IMR-90 (cell line): ENCODE data around the gene CNTN4. TPM values are rescaled to one million over a fixed set of nuclear protein-coding genes. Genes with fewer than 3 reads are reported as not detected.

Experiments used
- ATAC-seq: fragments of 200-7000 bp; cut with Tn5 transposase; 2 replicates; pipeline ENCODE4 v1.9.1; 2020; ENCODE audit warnings: low read depth, mild to moderate bottlenecking, moderate library complexity
- BruUV-seq: library from RNA; stranded (reverse); fragments of 400-500 nt; replicated peaks from 2 replicates; lab custom pipeline; 2021; lab: Mats Ljungman, UMichigan
- CTCF ChIA-PET: fragments of 300-600 bp; formaldehyde crosslinking; extraction: SDS; loops from one replicate; lab custom pipeline; 2021; ENCODE audit warnings: antibody characterized with exemption; lab: Yijun Ruan, JAX
- POLR2A ChIA-PET: fragments of 300-600 bp; sonication (Branson Sonifier 250); formaldehyde crosslinking; loops from one replicate; lab custom pipeline; 2022; ENCODE audit warnings: antibody characterized with exemption; ENCODE audit not compliant: unreplicated experiment; lab: Charles Lee
- DNase-seq: peaks from one replicate; pipeline ENCODE4 v3.0.0; 2013
- H2AFZ ChIP-seq: replicated peaks from 2 replicates; pipeline ENCODE3; 2013; ENCODE audit warnings: low read length, mild to moderate bottlenecking; ENCODE audit not compliant: poor library complexity
- H2AK5ac ChIP-seq: 2 replicates; pipeline ENCODE4 v1.6.1; 2013; ENCODE audit warnings: low read depth, low read length, inconsistent platforms
- H2AK9ac ChIP-seq: replicated peaks from 2 replicates; pipeline ENCODE3; 2013; ENCODE audit warnings: mild to moderate bottlenecking, low read depth, low read length, moderate library complexity; ENCODE audit not compliant: poor library complexity
- H2BK120ac ChIP-seq: 2 replicates; pipeline ENCODE4 v1.6.1; 2013; ENCODE audit warnings: low read depth, low read length, inconsistent platforms
- H2BK15ac ChIP-seq: 3 replicates; pipeline ENCODE4 v1.6.1; 2013; ENCODE audit warnings: low read depth, low read length, inconsistent platforms
- H2BK20ac ChIP-seq: 2 replicates; pipeline ENCODE4 v1.6.1; 2013; ENCODE audit warnings: low read depth, mild to moderate bottlenecking, inconsistent platforms, low read length, moderate library complexity
- H2BK5ac ChIP-seq: 2 replicates; pipeline ENCODE4 v1.6.1; 2013; ENCODE audit warnings: mild to moderate bottlenecking, low read depth, low read length, inconsistent platforms; ENCODE audit not compliant: poor library complexity, severe bottlenecking
- H3K14ac ChIP-seq: replicated peaks from 2 replicates; pipeline ENCODE4 v1.6.1; 2013; ENCODE audit warnings: low read depth, low read length, inconsistent platforms
- H3K18ac ChIP-seq: 2 replicates; pipeline ENCODE4 v1.6.1; 2013; ENCODE audit warnings: low read depth, low read length, control low read depth
- H3K23ac ChIP-seq: 2 replicates; pipeline ENCODE4 v1.6.1; 2013; ENCODE audit warnings: low read depth, low read length, inconsistent platforms
- H3K27ac ChIP-seq: 2 replicates; pipeline ENCODE4 v1.5.1; 2013; ENCODE audit warnings: mild to moderate bottlenecking, control low read depth, low read length; ENCODE audit not compliant: insufficient read depth
- H3K27me3 ChIP-seq: 2 replicates; pipeline ENCODE4 v1.6.1; 2013; ENCODE audit warnings: low read length; ENCODE audit not compliant: control insufficient read depth, insufficient read depth
- H3K36me3 ChIP-seq: 2 replicates; pipeline ENCODE4 v1.6.1; 2013; ENCODE audit warnings: low read length, mixed read lengths; ENCODE audit not compliant: control insufficient read depth, insufficient read depth
- H3K4ac ChIP-seq: 2 replicates; pipeline ENCODE4 v1.6.1; 2013; ENCODE audit warnings: low read depth, low read length, inconsistent platforms
- H3K4me1 ChIP-seq: 2 replicates; pipeline ENCODE4 v1.6.1; 2013; ENCODE audit warnings: low read length, mixed read lengths; ENCODE audit not compliant: control insufficient read depth, insufficient read depth
- H3K4me2 ChIP-seq: 2 replicates; pipeline ENCODE4 v1.6.1; 2013; ENCODE audit warnings: low read depth, mild to moderate bottlenecking, control low read depth, low read length, moderate library complexity
- H3K4me3 ChIP-seq: 2 replicates; pipeline ENCODE4 v1.5.1; 2013; ENCODE audit warnings: low read depth, mild to moderate bottlenecking, control low read depth, low read length, moderate library complexity; ENCODE audit not compliant: insufficient read depth
- H3K56ac ChIP-seq: 2 replicates; pipeline ENCODE4 v1.6.1; 2013; ENCODE audit warnings: low read length, inconsistent platforms; ENCODE audit not compliant: insufficient read depth; ENCODE audit errors: extremely low read depth
- H3K79me1 ChIP-seq, 2 experiments: 2 replicates each; pipeline ENCODE4 v1.6.1; 2013; ENCODE audit warnings: low read length in 2 of 2, inconsistent platforms in 1 of 2, low read depth in 1 of 2
- H3K9ac ChIP-seq: 2 replicates; pipeline ENCODE4 v1.6.1; 2013; ENCODE audit warnings: low read depth, low read length, control low read depth
- H3K9me1 ChIP-seq: 2 replicates; pipeline ENCODE4 v1.6.1; 2013; ENCODE audit warnings: low read length, inconsistent platforms; ENCODE audit not compliant: insufficient read depth
- H3K9me3 ChIP-seq: 2 replicates; pipeline ENCODE4 v1.6.1; 2013; ENCODE audit warnings: low read length; ENCODE audit not compliant: control insufficient read depth, insufficient read depth
- H4K20me1 ChIP-seq: 2 replicates; pipeline ENCODE4 v1.6.1; 2013; ENCODE audit warnings: low read length, inconsistent platforms; ENCODE audit not compliant: insufficient read depth
- H4K5ac ChIP-seq: 2 replicates; pipeline ENCODE4 v1.6.1; 2013; ENCODE audit warnings: mild to moderate bottlenecking, low read depth, low read length, control low read depth
- H4K8ac ChIP-seq, 2 experiments: 2 replicates each; pipeline ENCODE4 v1.6.1; 2013; ENCODE audit warnings: low read depth in 2 of 2, low read length in 2 of 2, control low read depth in 1 of 2, inconsistent platforms in 1 of 2
- H4K91ac ChIP-seq: 2 replicates; pipeline ENCODE4 v1.6.1; 2013; ENCODE audit warnings: low read depth, low read length, inconsistent platforms; ENCODE audit not compliant: insufficient read depth
- BHLHE40 ChIP-seq: fragments of 150-350 bp; IDR thresholded peaks from 2 replicates; pipeline ENCODE4 v1.6.1; 2016; ENCODE audit warnings: mild to moderate bottlenecking, low read depth, low read length
- FOS ChIP-seq: fragments of 150-350 bp; IDR thresholded peaks from 2 replicates; pipeline ENCODE4 v1.6.1; 2016; ENCODE audit warnings: low read depth, low read length
- POLR2A ChIP-seq: IDR thresholded peaks from 2 replicates; pipeline ENCODE4 v1.6.1; 2012; ENCODE audit warnings: mild to moderate bottlenecking, low read depth, low read length
- RAD21 ChIP-seq: IDR thresholded peaks from 2 replicates; pipeline ENCODE4 v1.6.1; 2012; ENCODE audit warnings: low read length, improper control_type of control experiment
- SMC3 ChIP-seq: fragments of 150-350 bp; IDR thresholded peaks from 2 replicates; pipeline ENCODE4 v1.6.1; 2016; ENCODE audit warnings: low read depth, mild to moderate bottlenecking, antibody characterized with exemption, low read length, moderate library complexity
- WGBS, 2 experiments: methylation state at CpG; one replicate each; pipeline versions ENCODE4 v1.1.5 to v1.1.7; 2013; ENCODE audit warnings: missing lambda C conversion rate in 2 of 2; ENCODE audit not compliant: insufficient read length in 1 of 2; ENCODE audit errors: extremely low coverage in 2 of 2; 5-methylcytosine and 5-hydroxymethylcytosine counted together
- dilution Hi-C: fragments of 300-500 bp; cut with HindIII; formaldehyde crosslinking; loops from one replicate; pipeline ENCODE4 v1.14.3; 2018; ENCODE audit warnings: low sequenced_read_pairs; ENCODE audit not compliant: unreplicated experiment
- in situ Hi-C: fragments of 300-500 bp; cut with MboI; formaldehyde crosslinking; loops from 3 replicates; pipeline ENCODE4 v1.14.3; 2019; ENCODE audit warnings: low sequenced_read_pairs, inconsistent platforms, mixed read lengths
- intact Hi-C: fragments of 100-400 bp; cut with micrococcal nuclease; formaldehyde crosslinking; loops from 2 replicates; pipeline ENCODE4 v1.10.0; 2022
- polyA plus RNA-seq, 3 experiments: library from polyadenylated mRNA; depleted of rRNA; stranded (reverse); fragments of >200 nt; gene quantifications; 2 replicates each; pipeline ENCODE4 v1.2.3, GENCODE V29; 2012; ENCODE audit warnings: low replicate concordance in 1 of 3
- total RNA-seq: library from RNA; depleted of rRNA; stranded (reverse); fragments of >200 nt; gene quantifications from 2 replicates; pipeline ENCODE4 v1.2.3, GENCODE V29; 2012
- TF ChIP-seq, protein P1 (sequence below): fragments of 150-350 bp; IDR thresholded peaks from 2 replicates; pipeline ENCODE4 v1.6.1; 2017; ENCODE audit warnings: mild to moderate bottlenecking, antibody characterized with exemption, low read length, low read depth
- TF ChIP-seq, protein P2 (sequence below): conservative IDR thresholded peaks from 2 replicates; pipeline ENCODE4 v1.5.1; 2012; ENCODE audit warnings: mild to moderate bottlenecking, low read depth, low read length, improper control_type of control experiment

CNTN4 gene
- total and polyA plus RNA-seq, 2 of the 4 experiments (the other 2 are of a cell fraction) = under 0.01 TPM; not detected in 1

GRCh38 chr3:2236203-2236602 is 137.5 kb downstream of the CNTN4 start:
- no peaks in the 10 kb centered on the region for H4K20me1 ChIP-seq
- H3K79me1 ChIP-seq = no peaks in the 10 kb centered on the region
- H2AFZ ChIP-seq = no peak overlapping the region
- no peak overlapping the region for H3K27ac ChIP-seq
- no peak overlapping the region for H2BK5ac ChIP-seq
- no peak overlapping the region for H3K14ac ChIP-seq
- H4K5ac ChIP-seq = no peak overlapping the region
- no peak overlapping the region for H3K18ac ChIP-seq
- H3K4me1 ChIP-seq = no peaks in the 10 kb centered on the region
- no peak overlapping the region for H2AK9ac ChIP-seq
- H3K9me3 ChIP-seq = peaks cover 4% of the 10 kb centered on the region
- no peak overlapping the region for H2BK20ac ChIP-seq
- in situ Hi-C loops = no loop called here
- dilution Hi-C loops = no loop called here
- H3K4me2 ChIP-seq = no peak overlapping the region
- intact Hi-C loops = no loop called here
- H3K4ac ChIP-seq = no peak overlapping the region
- H2BK120ac ChIP-seq = no peak overlapping the region
- ATAC-seq (no peak), DNase-seq (no peak)
- H4K8ac ChIP-seq = no peak overlapping the region
- H2BK15ac ChIP-seq = no peak overlapping the region
- no peak overlapping the region for H3K56ac ChIP-seq
- H2AK5ac ChIP-seq = no peak overlapping the region
- H4K91ac ChIP-seq = no peak overlapping the region
- no CpG with 5 or more reads among the region's 4 CpGs for WGBS, 2 experiments
- POLR2A ChIA-PET = no interaction called here
- no peak overlapping the region for H3K4me3 ChIP-seq
- no peak overlapping the region for H3K9ac ChIP-seq
- no peaks in the 10 kb centered on the region for H3K27me3 ChIP-seq
- BruUV-seq = no TSS peak
- no peak overlapping the region for H3K23ac ChIP-seq
- CTCF ChIA-PET = no interaction called here
- H3K36me3 ChIP-seq = no peaks in the 10 kb centered on the region
- TF ChIP-seq BHLHE40 = no peak
- TF ChIP-seq RAD21 = no peak
- TF ChIP-seq, protein P1, sequence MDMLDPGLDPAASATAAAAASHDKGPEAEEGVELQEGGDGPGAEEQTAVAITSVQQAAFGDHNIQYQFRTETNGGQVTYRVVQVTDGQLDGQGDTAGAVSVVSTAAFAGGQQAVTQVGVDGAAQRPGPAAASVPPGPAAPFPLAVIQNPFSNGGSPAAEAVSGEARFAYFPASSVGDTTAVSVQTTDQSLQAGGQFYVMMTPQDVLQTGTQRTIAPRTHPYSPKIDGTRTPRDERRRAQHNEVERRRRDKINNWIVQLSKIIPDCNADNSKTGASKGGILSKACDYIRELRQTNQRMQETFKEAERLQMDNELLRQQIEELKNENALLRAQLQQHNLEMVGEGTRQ = no peak
- no peak for TF ChIP-seq SMC3
- TF ChIP-seq, protein P2, sequence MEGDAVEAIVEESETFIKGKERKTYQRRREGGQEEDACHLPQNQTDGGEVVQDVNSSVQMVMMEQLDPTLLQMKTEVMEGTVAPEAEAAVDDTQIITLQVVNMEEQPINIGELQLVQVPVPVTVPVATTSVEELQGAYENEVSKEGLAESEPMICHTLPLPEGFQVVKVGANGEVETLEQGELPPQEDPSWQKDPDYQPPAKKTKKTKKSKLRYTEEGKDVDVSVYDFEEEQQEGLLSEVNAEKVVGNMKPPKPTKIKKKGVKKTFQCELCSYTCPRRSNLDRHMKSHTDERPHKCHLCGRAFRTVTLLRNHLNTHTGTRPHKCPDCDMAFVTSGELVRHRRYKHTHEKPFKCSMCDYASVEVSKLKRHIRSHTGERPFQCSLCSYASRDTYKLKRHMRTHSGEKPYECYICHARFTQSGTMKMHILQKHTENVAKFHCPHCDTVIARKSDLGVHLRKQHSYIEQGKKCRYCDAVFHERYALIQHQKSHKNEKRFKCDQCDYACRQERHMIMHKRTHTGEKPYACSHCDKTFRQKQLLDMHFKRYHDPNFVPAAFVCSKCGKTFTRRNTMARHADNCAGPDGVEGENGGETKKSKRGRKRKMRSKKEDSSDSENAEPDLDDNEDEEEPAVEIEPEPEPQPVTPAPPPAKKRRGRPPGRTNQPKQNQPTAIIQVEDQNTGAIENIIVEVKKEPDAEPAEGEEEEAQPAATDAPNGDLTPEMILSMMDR = no peak
- no peak for TF ChIP-seq POLR2A
- TF ChIP-seq FOS = no peak
- H3K9me1 ChIP-seq = no peaks in the 10 kb centered on the region
